Karpas-422 (cell line): ENCODE measurements around the gene XBP1. TPM values are rescaled to one million over a fixed set of nuclear protein-coding genes. Genes with fewer than 3 reads are reported as not detected.
"Not testable (repeated sequence)": the region's sequence is repeated elsewhere in the genome, so short reads cannot be mapped to it uniquely, and the experiment has no call there.

ENCODE experiments used
- DNase-seq: peaks from one replicate; pipeline ENCODE4 v3.0.0-alpha.2; 2015
- H2AFZ ChIP-seq: fragments of 200-600 bp; sonication (generic); 2 replicates; pipeline ENCODE4 v1.6.1; 2014; ENCODE audit warnings: antibody characterized with exemption, low read length, mixed read lengths
- H3K27ac ChIP-seq: fragments of 200-600 bp; sonication (generic); 2 replicates; pipeline ENCODE4 v1.5.1; 2014; ENCODE audit warnings: mild to moderate bottlenecking, low read length, moderate library complexity
- H3K27me3 ChIP-seq: fragments of 200-600 bp; sonication (generic); 2 replicates; pipeline ENCODE4 v1.6.1; 2014; ENCODE audit warnings: low read length, mixed read lengths
- H3K36me3 ChIP-seq: fragments of 200-600 bp; sonication (generic); 2 replicates; pipeline ENCODE4 v1.6.1; 2014; ENCODE audit warnings: low read length, mixed read lengths; ENCODE audit not compliant: insufficient read depth
- H3K4me1 ChIP-seq: fragments of 200-600 bp; sonication (generic); 2 replicates; pipeline ENCODE4 v1.6.1; 2014; ENCODE audit warnings: mild to moderate bottlenecking, low read length, mixed read lengths
- H3K4me2 ChIP-seq: fragments of 200-600 bp; sonication (generic); 2 replicates; pipeline ENCODE4 v1.6.1; 2014; ENCODE audit warnings: low read length, low read depth, mild to moderate bottlenecking; ENCODE audit not compliant: poor library complexity, severe bottlenecking
- H3K4me3 ChIP-seq: fragments of 200-600 bp; sonication (generic); 2 replicates; pipeline ENCODE4 v1.5.1; 2014; ENCODE audit warnings: mild to moderate bottlenecking, antibody characterized with exemption, low read length, mixed read lengths
- H3K79me2 ChIP-seq: fragments of 200-600 bp; sonication (generic); 2 replicates; pipeline ENCODE4 v1.6.1; 2014; ENCODE audit warnings: mild to moderate bottlenecking, low read length, mixed read lengths
- H3K9ac ChIP-seq: fragments of 200-600 bp; sonication (generic); 2 replicates; pipeline ENCODE4 v1.6.0; 2014; ENCODE audit warnings: low read length
- H3K9me2 ChIP-seq: fragments of 200-600 bp; sonication (generic), shearing (Covaris generic); replicated peaks from 2 replicates; pipeline ENCODE4 v1.6.0; 2014; ENCODE audit warnings: mild to moderate bottlenecking, low read length, moderate library complexity; ENCODE audit not compliant: insufficient read depth
- H3K9me3 ChIP-seq: fragments of 300-700, 200-600 bp; sonication (generic); 2 replicates; pipeline ENCODE4 v1.6.1; 2014; ENCODE audit warnings: low read length, mixed read lengths
- H4K20me1 ChIP-seq: fragments of 200-600 bp; sonication (generic); 2 replicates; pipeline ENCODE4 v1.6.1; 2014; ENCODE audit warnings: mild to moderate bottlenecking, antibody characterized with exemption, low read length, low read depth; ENCODE audit not compliant: insufficient read depth
- total RNA-seq: library from RNA; depleted of rRNA; stranded (reverse); fragments of >200 nt; shearing (Covaris generic); gene quantifications from 2 replicates; pipeline ENCODE4 v1.2.3, GENCODE V29; 2014; ENCODE audit warnings: low replicate concordance

Gene XBP1
- total RNA-seq, 1 experiment from 2014 or later = 121 TPM

- H3K4me3 ChIP-seq = no peak overlapping the region
- no peak overlapping the region for H3K27ac ChIP-seq
- H3K9me3 ChIP-seq = no peaks in the 10 kb centered on the region
- H3K4me1 ChIP-seq = no peaks in the 10 kb centered on the region
- no peak overlapping the region for H2AFZ ChIP-seq
- no peak overlapping the region for H3K4me2 ChIP-seq
- no peak overlapping the region for H3K9ac ChIP-seq
- no peaks in the 10 kb centered on the region for H3K9me2 ChIP-seq
- no peaks in the 10 kb centered on the region for H4K20me1 ChIP-seq
- no peaks in the 10 kb centered on the region for H3K36me3 ChIP-seq
- H3K79me2 ChIP-seq = no peaks in the 10 kb centered on the region
- DNase-seq = no peak
- H3K27me3 ChIP-seq = no peaks in the 10 kb centered on the region
Measured at GRCh38 chr22:28833276-28833923, 33.0 kb upstream of the XBP1 start.

- Histone ChIP-seq H3K4me1 (no peaks in the 10 kb centered on the region), H3K36me3 (no peaks in the 10 kb centered on the region), H3K27ac (no peak overlapping the region), H3K4me2 (no peak overlapping the region), H3K4me3 (no peak overlapping the region), H3K9ac (no peak overlapping the region), H4K20me1 (no peaks in the 10 kb centered on the region), H3K9me2 (no peaks in the 10 kb centered on the region), H2AFZ (no peak overlapping the region), H3K9me3 (no peaks in the 10 kb centered on the region), H3K27me3 (no peaks in the 10 kb centered on the region), H3K79me2 (no peaks in the 10 kb centered on the region)
- no peak for DNase-seq
Measured at GRCh38 chr22:28832731-28833130, 32.4 kb upstream of the XBP1 start.

GRCh38 chr22:28831140-28832072, 31.0 kb upstream of the XBP1 start:
- no peaks in the 10 kb centered on the region for H3K9me3 ChIP-seq
- no peak overlapping the region for H3K27ac ChIP-seq
- no peak overlapping the region for H3K9ac ChIP-seq
- H3K4me3 ChIP-seq = no peak overlapping the region
- H2AFZ ChIP-seq = no peak overlapping the region
- no peaks in the 10 kb centered on the region for H3K9me2 ChIP-seq
- DNase-seq = peak; percentile 36
- no peaks in the 10 kb centered on the region for H3K79me2 ChIP-seq
- no peaks in the 10 kb centered on the region for H4K20me1 ChIP-seq
- no peaks in the 10 kb centered on the region for H3K36me3 ChIP-seq
- H3K4me2 ChIP-seq = no peak overlapping the region
- no peaks in the 10 kb centered on the region for H3K27me3 ChIP-seq
- H3K4me1 ChIP-seq = no peaks in the 10 kb centered on the region

- Histone ChIP-seq H3K9me3 (no peaks in the 10 kb centered on the region), H3K36me3 (no peaks in the 10 kb centered on the region), H3K9me2 (no peaks in the 10 kb centered on the region), H3K4me2 (no peak overlapping the region), H3K9ac (no peak overlapping the region), H3K27ac (no peak overlapping the region), H4K20me1 (no peaks in the 10 kb centered on the region), H2AFZ (no peak overlapping the region), H3K79me2 (no peaks in the 10 kb centered on the region), H3K4me1 (no peaks in the 10 kb centered on the region), H3K27me3 (no peaks in the 10 kb centered on the region), H3K4me3 (no peak overlapping the region)
- peak; percentile 26 for DNase-seq
Measured at GRCh38 chr22:28830441-28830840, 30.1 kb upstream of the XBP1 start.

- no peak overlapping the region for H2AFZ ChIP-seq
Measured at GRCh38 chr22:28829358-28830181, 29.2 kb upstream of the XBP1 start.

GRCh38 chr22:28826921-28827320, 26.6 kb upstream of the XBP1 start:
- Histone ChIP-seq H3K9ac (no peak overlapping the region), H2AFZ (no peak overlapping the region), H3K79me2 (no peaks in the 10 kb centered on the region), H3K4me1 (no peaks in the 10 kb centered on the region), H3K4me2 (no peak overlapping the region), H3K27ac (no peak overlapping the region), H3K27me3 (no peaks in the 10 kb centered on the region), H4K20me1 (no peaks in the 10 kb centered on the region), H3K9me2 (no peaks in the 10 kb centered on the region), H3K36me3 (no peaks in the 10 kb centered on the region), H3K9me3 (no peaks in the 10 kb centered on the region), H3K4me3 (no peak overlapping the region)
- DNase-seq = no peak

More at GRCh38 chr22:28829358-28830181, 29.2 kb upstream of the XBP1 start:
- Histone ChIP-seq H3K36me3 (no peaks in the 10 kb centered on the region), H3K4me2 (no peak overlapping the region), H4K20me1 (no peaks in the 10 kb centered on the region), H3K79me2 (no peaks in the 10 kb centered on the region), H3K27ac (no peak overlapping the region), H3K4me1 (no peaks in the 10 kb centered on the region), H3K9ac (no peak overlapping the region), H3K9me3 (no peaks in the 10 kb centered on the region), H3K27me3 (no peaks in the 10 kb centered on the region), H3K4me3 (no peak overlapping the region), H3K9me2 (no peaks in the 10 kb centered on the region)
- peak; percentile 91 for DNase-seq

- not testable (repeated sequence) for H3K4me3 ChIP-seq
Measured at GRCh38 chr22:28826430-28826829, 26.1 kb upstream of the XBP1 start.

GRCh38 chr22:28824455-28824854, 24.1 kb upstream of the XBP1 start:
- not testable (repeated sequence) for DNase-seq, H3K4me3 ChIP-seq, H3K79me2 ChIP-seq, H3K27me3 ChIP-seq, H4K20me1 ChIP-seq, H3K9me2 ChIP-seq, H3K27ac ChIP-seq, H2AFZ ChIP-seq, H3K4me1 ChIP-seq, H3K9me3 ChIP-seq, H3K4me2 ChIP-seq, H3K36me3 ChIP-seq, H3K9ac ChIP-seq

More at GRCh38 chr22:28826430-28826829, 26.1 kb upstream of the XBP1 start:
- not testable (repeated sequence) for H2AFZ ChIP-seq, H3K36me3 ChIP-seq, H3K9me2 ChIP-seq, DNase-seq, H3K4me1 ChIP-seq, H3K79me2 ChIP-seq, H3K4me2 ChIP-seq, H4K20me1 ChIP-seq, H3K27me3 ChIP-seq, H3K9me3 ChIP-seq, H3K27ac ChIP-seq, H3K9ac ChIP-seq
